SK-N-SH (cell line): ENCODE results near the gene ZNF208. TPM values are rescaled to one million over a fixed set of nuclear protein-coding genes. Genes with fewer than 3 reads are reported as not detected.
"Not testable (repeated sequence)": the region's sequence is repeated elsewhere in the genome, so short reads cannot be mapped to it uniquely, and the experiment has no call there.

Experiments
- CTCF ChIA-PET: fragments of 300-600, 350-600 bp; formaldehyde crosslinking; extraction: SDS; loops from one replicate; lab custom pipeline; 2021; lab: Yijun Ruan, JAX
- POLR2A ChIA-PET: fragments of 350-600 bp; sonication (Branson Sonifier 250); formaldehyde crosslinking; extraction: SDS; loops from one replicate; lab custom pipeline; 2020; ENCODE audit warnings: antibody characterized with exemption, inconsistent platforms; lab: Yijun Ruan, JAX
- DNase-seq: peaks from one replicate; pipeline ENCODE4 v3.0.0; 2012
- H2AFZ ChIP-seq: fragments of 200-600 bp; sonication (generic); 2 replicates; pipeline ENCODE4 v1.8.1; 2016; ENCODE audit warnings: antibody characterized with exemption, mild to moderate bottlenecking, low read depth
- H3F3A ChIP-seq: fragments of 200-600 bp; sonication (generic); replicated peaks from 2 replicates; pipeline ENCODE3; 2016; ENCODE audit warnings: antibody characterized with exemption, mild to moderate bottlenecking; ENCODE audit not compliant: insufficient read depth
- H3K27ac ChIP-seq, 2 experiments: fragments of 200-500 bp in 1 of 2; fragments of 200-600 bp in 1 of 2; sonication (Bioruptor generic) in 1 of 2; sonication (generic), shearing (Covaris generic) in 1 of 2; 2 replicates each; pipeline versions ENCODE4 v1.5.1 to v1.6.1; 2014 to 2016; ENCODE audit warnings: low read depth in 2 of 2, inconsistent platforms in 1 of 2, low read length in 1 of 2, mild to moderate bottlenecking in 1 of 2, mixed read lengths in 1 of 2
- H3K27me3 ChIP-seq: fragments of 200-600 bp; sonication (generic), shearing (Covaris generic); 2 replicates; pipeline ENCODE4 v1.6.1; 2016; ENCODE audit warnings: mixed run types; ENCODE audit not compliant: insufficient read depth
- H3K36me3 ChIP-seq, 2 experiments: fragments of 200-500 bp in 1 of 2; fragments of 200-600 bp in 1 of 2; sonication (Bioruptor generic) in 1 of 2; sonication (generic) in 1 of 2; replicated peaks in 1 of 2; 2 replicates each; pipeline versions ENCODE3 to v1.5.1; 2014 to 2016; ENCODE audit warnings: low read length in 1 of 2, mild to moderate bottlenecking in 1 of 2; ENCODE audit not compliant: insufficient read depth in 2 of 2, control insufficient read depth in 1 of 2
- H3K4me1 ChIP-seq, 2 experiments: fragments of 200-500 bp in 1 of 2; fragments of 200-600 bp in 1 of 2; sonication (Bioruptor generic) in 1 of 2; sonication (generic), shearing (Covaris generic) in 1 of 2; 2 replicates each; pipeline versions ENCODE4 v1.5.1 to v1.6.1; 2014 to 2016; ENCODE audit warnings: low read depth in 1 of 2, low read length in 1 of 2, mixed run types in 1 of 2; ENCODE audit not compliant: insufficient read depth in 2 of 2, control insufficient read depth in 1 of 2
- H3K4me2 ChIP-seq: fragments of 200-600 bp; sonication (generic), shearing (Covaris generic); 2 replicates; pipeline ENCODE4 v1.6.1; 2017; ENCODE audit warnings: mixed run types
- H3K4me3 ChIP-seq, 2 experiments: fragments of 200-500 bp in 1 of 2; fragments of 200-600 bp in 1 of 2; sonication (Bioruptor generic) in 1 of 2; sonication (generic), shearing (Covaris generic) in 1 of 2; 2 replicates each; pipeline versions ENCODE4 v1.5.1 to v1.8.1; 2014 to 2016; ENCODE audit warnings: low read depth in 2 of 2, inconsistent platforms in 1 of 2, low read length in 1 of 2, mild to moderate bottlenecking in 1 of 2, mixed read lengths in 1 of 2, moderate library complexity in 1 of 2
- H3K79me2 ChIP-seq: fragments of 200-600 bp; sonication (generic); 2 replicates; pipeline ENCODE4 v1.8.1; 2017; ENCODE audit warnings: mild to moderate bottlenecking; ENCODE audit not compliant: insufficient read depth
- H3K9ac ChIP-seq: fragments of 200-600 bp; sonication (generic); 2 replicates; pipeline ENCODE4 v1.6.1; 2017; ENCODE audit warnings: mixed run types
- H3K9me2 ChIP-seq: fragments of 200-600 bp; sonication (generic); 2 replicates; pipeline ENCODE4 v1.6.1; 2017; ENCODE audit warnings: mixed run types
- H3K9me3 ChIP-seq: fragments of 200-600 bp; sonication (generic); 2 replicates; pipeline ENCODE4 v1.6.1; 2017; ENCODE audit warnings: mixed run types, mild to moderate bottlenecking, moderate library complexity
- H4K20me1 ChIP-seq: fragments of 200-600 bp; sonication (generic); 2 replicates; pipeline ENCODE4 v1.6.1; 2017; ENCODE audit warnings: mild to moderate bottlenecking, mixed run types; ENCODE audit not compliant: insufficient read depth
- EP300 ChIP-seq, 2 experiments: IDR thresholded peaks; 2 replicates each; pipeline versions ENCODE4 v1.4.0 to v1.6.1; 2012; ENCODE audit warnings: borderline replicate concordance in 1 of 2, low read depth in 1 of 2, low read length in 1 of 2
- EZH2phosphoT487 ChIP-seq: fragments of 200-600 bp; sonication (generic); IDR thresholded peaks from 2 replicates; pipeline ENCODE4 v1.6.1; 2017; ENCODE audit warnings: low read depth, mixed run types, mild to moderate bottlenecking, antibody characterized with exemption, moderate library complexity, borderline replicate concordance
- FOXJ3 ChIP-seq: sonication (generic); formaldehyde crosslinking; IDR thresholded peaks from 2 replicates; pipeline ENCODE4 v1.5.1; 2020; ENCODE audit warnings: mild to moderate bottlenecking, missing genetic modification reagents
- GABPA ChIP-seq: IDR thresholded peaks from 2 replicates; pipeline ENCODE4 v1.4.0; 2012; ENCODE audit warnings: low read depth, mild to moderate bottlenecking
- JUND ChIP-seq: IDR thresholded peaks from 2 replicates; pipeline ENCODE4 v1.4.0; 2012
- MEF2A ChIP-seq: IDR thresholded peaks from 2 replicates; pipeline ENCODE4 v1.4.0; 2012; ENCODE audit warnings: low read depth, borderline replicate concordance
- MXI1 ChIP-seq: IDR thresholded peaks from 2 replicates; pipeline ENCODE4 v1.6.1; 2012; ENCODE audit warnings: mild to moderate bottlenecking, low read depth, low read length, improper control_type of control experiment
- NFIC ChIP-seq: IDR thresholded peaks from 2 replicates; pipeline ENCODE4 v1.4.0; 2012; ENCODE audit warnings: borderline replicate concordance
- NRF1 ChIP-seq: IDR thresholded peaks from 2 replicates; pipeline ENCODE4 v1.6.1; 2012; ENCODE audit warnings: low read depth, mild to moderate bottlenecking, low read length
- RAD21 ChIP-seq: IDR thresholded peaks from 2 replicates; pipeline ENCODE4 v1.6.1; 2012; ENCODE audit warnings: mild to moderate bottlenecking, low read length
- RFX5 ChIP-seq: IDR thresholded peaks from 2 replicates; pipeline ENCODE4 v1.6.1; 2012; ENCODE audit warnings: mild to moderate bottlenecking, improper control_type of control experiment, low read length
- TCF12 ChIP-seq: IDR thresholded peaks from 2 replicates; pipeline ENCODE4 v1.4.0; 2012
- WGBS: methylation state at CpG from one replicate; pipeline ENCODE4 v1.1.6; 2017; ENCODE audit warnings: low lambda C conversion rate; 5-methylcytosine and 5-hydroxymethylcytosine counted together
- polyA plus RNA-seq, 3 experiments: library from polyadenylated mRNA; depleted of rRNA; stranded (reverse); fragments of >200 nt; gene quantifications; 2 replicates each; pipeline ENCODE4 v1.2.3, GENCODE V29; 2012
- TF ChIP-seq, protein P1 (sequence below): fragments of 200-600 bp; sonication (generic); IDR thresholded peaks from 2 replicates; pipeline ENCODE4 v1.6.1; 2017; ENCODE audit warnings: antibody characterized with exemption, mild to moderate bottlenecking, moderate library complexity
- TF ChIP-seq, protein P2 (sequence below): IDR thresholded peaks from 2 replicates; pipeline ENCODE4 v1.4.0; 2012; ENCODE audit warnings: low read depth, borderline replicate concordance
- TF ChIP-seq, protein P3 (sequence below): fragments of 150-350 bp; IDR thresholded peaks from 2 replicates; pipeline ENCODE4 v1.6.1; 2017; ENCODE audit warnings: antibody characterized with exemption, low read length, low read depth, borderline replicate concordance
- TF ChIP-seq, protein P4 (sequence below): IDR thresholded peaks from 2 replicates; pipeline ENCODE4 v1.4.0; 2012; ENCODE audit warnings: low read depth, borderline replicate concordance

The ZNF208 gene
- polyA plus RNA-seq, 1 of the 3 experiments (the other 2 are of a cell fraction) = not detected

DNA sequence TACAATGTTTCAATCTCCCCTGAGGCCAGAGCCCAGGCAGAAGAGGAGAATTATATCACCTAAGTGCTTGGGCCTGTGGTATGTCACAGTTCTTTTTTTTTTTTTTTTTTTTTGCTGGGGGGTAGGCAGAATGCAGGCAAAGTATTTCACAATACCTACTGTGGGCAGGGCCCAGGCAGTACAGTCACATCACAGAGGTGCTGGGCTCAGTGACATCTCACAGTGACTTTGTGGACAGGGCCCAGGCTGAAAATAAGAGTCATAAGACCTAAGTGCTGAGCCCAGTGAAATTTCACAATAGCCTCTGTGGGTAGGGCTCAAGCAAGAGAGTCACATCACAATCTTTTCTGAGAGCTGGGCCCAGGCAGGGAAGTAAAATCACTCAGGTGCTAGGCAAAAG, 15.9 kb upstream of the ZNF208 start:
- H3K4me3 ChIP-seq = no peak overlapping the region
- H3K27ac ChIP-seq = no peak overlapping the region
- no peak for DNase-seq
- no peaks in the 10 kb centered on the region for H4K20me1 ChIP-seq
- no peak for TF ChIP-seq EP300 (IDR thresholded peaks at IDR 0.05; ENCODE audit: borderline replicate concordance in 1 of 2, low read depth in 1 of 2, low read length in 1 of 2)
- TF ChIP-seq MEF2A = no peak
- TF ChIP-seq RAD21 = no peak
- no peak for TF ChIP-seq NRF1
- TF ChIP-seq EZH2phosphoT487 = no peak
- TF ChIP-seq MXI1 = no peak
- TF ChIP-seq RFX5 = no peak
- TF ChIP-seq, protein P1, sequence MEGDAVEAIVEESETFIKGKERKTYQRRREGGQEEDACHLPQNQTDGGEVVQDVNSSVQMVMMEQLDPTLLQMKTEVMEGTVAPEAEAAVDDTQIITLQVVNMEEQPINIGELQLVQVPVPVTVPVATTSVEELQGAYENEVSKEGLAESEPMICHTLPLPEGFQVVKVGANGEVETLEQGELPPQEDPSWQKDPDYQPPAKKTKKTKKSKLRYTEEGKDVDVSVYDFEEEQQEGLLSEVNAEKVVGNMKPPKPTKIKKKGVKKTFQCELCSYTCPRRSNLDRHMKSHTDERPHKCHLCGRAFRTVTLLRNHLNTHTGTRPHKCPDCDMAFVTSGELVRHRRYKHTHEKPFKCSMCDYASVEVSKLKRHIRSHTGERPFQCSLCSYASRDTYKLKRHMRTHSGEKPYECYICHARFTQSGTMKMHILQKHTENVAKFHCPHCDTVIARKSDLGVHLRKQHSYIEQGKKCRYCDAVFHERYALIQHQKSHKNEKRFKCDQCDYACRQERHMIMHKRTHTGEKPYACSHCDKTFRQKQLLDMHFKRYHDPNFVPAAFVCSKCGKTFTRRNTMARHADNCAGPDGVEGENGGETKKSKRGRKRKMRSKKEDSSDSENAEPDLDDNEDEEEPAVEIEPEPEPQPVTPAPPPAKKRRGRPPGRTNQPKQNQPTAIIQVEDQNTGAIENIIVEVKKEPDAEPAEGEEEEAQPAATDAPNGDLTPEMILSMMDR = no peak
- no peak for TF ChIP-seq GABPA
- no peak for TF ChIP-seq NFIC
- TF ChIP-seq FOXJ3 (CRISPR knock-in tag) = no peak
- TF ChIP-seq, protein P2, sequence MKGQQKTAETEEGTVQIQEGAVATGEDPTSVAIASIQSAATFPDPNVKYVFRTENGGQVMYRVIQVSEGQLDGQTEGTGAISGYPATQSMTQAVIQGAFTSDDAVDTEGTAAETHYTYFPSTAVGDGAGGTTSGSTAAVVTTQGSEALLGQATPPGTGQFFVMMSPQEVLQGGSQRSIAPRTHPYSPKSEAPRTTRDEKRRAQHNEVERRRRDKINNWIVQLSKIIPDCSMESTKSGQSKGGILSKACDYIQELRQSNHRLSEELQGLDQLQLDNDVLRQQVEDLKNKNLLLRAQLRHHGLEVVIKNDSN = no peak
- no peak for TF ChIP-seq JUND
- no peak for TF ChIP-seq TCF12
- TF ChIP-seq, protein P3, sequence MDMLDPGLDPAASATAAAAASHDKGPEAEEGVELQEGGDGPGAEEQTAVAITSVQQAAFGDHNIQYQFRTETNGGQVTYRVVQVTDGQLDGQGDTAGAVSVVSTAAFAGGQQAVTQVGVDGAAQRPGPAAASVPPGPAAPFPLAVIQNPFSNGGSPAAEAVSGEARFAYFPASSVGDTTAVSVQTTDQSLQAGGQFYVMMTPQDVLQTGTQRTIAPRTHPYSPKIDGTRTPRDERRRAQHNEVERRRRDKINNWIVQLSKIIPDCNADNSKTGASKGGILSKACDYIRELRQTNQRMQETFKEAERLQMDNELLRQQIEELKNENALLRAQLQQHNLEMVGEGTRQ = no peak
- TF ChIP-seq, protein P4, sequence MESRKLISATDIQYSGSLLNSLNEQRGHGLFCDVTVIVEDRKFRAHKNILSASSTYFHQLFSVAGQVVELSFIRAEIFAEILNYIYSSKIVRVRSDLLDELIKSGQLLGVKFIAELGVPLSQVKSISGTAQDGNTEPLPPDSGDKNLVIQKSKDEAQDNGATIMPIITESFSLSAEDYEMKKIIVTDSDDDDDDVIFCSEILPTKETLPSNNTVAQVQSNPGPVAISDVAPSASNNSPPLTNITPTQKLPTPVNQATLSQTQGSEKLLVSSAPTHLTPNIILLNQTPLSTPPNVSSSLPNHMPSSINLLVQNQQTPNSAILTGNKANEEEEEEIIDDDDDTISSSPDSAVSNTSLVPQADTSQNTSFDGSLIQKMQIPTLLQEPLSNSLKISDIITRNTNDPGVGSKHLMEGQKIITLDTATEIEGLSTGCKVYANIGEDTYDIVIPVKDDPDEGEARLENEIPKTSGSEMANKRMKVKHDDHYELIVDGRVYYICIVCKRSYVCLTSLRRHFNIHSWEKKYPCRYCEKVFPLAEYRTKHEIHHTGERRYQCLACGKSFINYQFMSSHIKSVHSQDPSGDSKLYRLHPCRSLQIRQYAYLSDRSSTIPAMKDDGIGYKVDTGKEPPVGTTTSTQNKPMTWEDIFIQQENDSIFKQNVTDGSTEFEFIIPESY = no peak
- no peaks in the 10 kb centered on the region for H3K36me3 ChIP-seq
- no peaks in the 10 kb centered on the region for H3K4me1 ChIP-seq
- no peak overlapping the region for H2AFZ ChIP-seq
- no peaks in the 10 kb centered on the region for H3K27me3 ChIP-seq
- H3K9ac ChIP-seq = no peak overlapping the region
- no peaks in the 10 kb centered on the region for H3K9me3 ChIP-seq
- no peaks in the 10 kb centered on the region for H3F3A ChIP-seq
- H3K4me2 ChIP-seq = no peak overlapping the region
- H3K79me2 ChIP-seq = no peaks in the 10 kb centered on the region
- POLR2A ChIA-PET = no interaction called here
- CTCF ChIA-PET = no interaction called here
- H3K9me2 ChIP-seq = no peaks in the 10 kb centered on the region

DNA sequence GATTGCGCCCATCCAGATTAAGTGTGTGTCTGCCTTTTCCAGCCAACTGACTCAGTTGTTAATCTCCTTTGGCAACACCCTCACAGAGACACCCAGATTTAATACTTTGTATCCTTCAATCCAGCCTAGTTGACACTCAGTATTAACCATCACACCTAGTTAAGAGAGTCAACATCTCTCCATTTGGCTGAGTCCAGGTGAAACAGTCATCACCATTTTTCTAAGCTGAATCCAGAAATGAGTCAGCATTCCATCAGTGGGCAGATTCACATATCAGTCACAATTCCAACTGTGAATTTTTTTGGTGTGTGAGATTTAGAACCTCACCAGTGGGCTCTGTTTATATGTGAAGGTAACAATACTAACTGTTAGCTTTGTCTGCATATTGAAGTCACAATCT, 14.8 kb upstream of the ZNF208 start:
- H3K9me3 ChIP-seq, H4K20me1 ChIP-seq, H3K9me2 ChIP-seq, POLR2A ChIA-PET, H2AFZ ChIP-seq, H3K4me1 ChIP-seq, H3K4me2 ChIP-seq, H3K4me3 ChIP-seq, DNase-seq, H3K27me3 ChIP-seq, H3K27ac ChIP-seq, H3K9ac ChIP-seq, CTCF ChIA-PET, H3K79me2 ChIP-seq, H3K36me3 ChIP-seq, H3F3A ChIP-seq: not testable (repeated sequence)
- WGBS = 26% methylated on average over 1 of the region's 1 CpG
